GM21515 (cell line): Measurements from ENCODE around the gene FAM229B.
A peak's percentile ranks its signal among the peaks of the same experiment; 100 is the strongest.
"Not testable (repeated sequence)": the region's sequence is repeated elsewhere in the genome, so short reads cannot be mapped to it uniquely, and the experiment has no call there.

ENCODE experiments used
- ATAC-seq: cut with Tn5 transposase; IDR thresholded peaks from one replicate; pipeline ENCODE4 v1.9.1; 2021; ENCODE audit not compliant: unreplicated experiment

The FAM229B gene, protein sequence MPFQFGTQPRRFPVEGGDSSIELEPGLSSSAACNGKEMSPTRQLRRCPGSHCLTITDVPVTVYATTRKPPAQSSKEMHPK

DNA sequence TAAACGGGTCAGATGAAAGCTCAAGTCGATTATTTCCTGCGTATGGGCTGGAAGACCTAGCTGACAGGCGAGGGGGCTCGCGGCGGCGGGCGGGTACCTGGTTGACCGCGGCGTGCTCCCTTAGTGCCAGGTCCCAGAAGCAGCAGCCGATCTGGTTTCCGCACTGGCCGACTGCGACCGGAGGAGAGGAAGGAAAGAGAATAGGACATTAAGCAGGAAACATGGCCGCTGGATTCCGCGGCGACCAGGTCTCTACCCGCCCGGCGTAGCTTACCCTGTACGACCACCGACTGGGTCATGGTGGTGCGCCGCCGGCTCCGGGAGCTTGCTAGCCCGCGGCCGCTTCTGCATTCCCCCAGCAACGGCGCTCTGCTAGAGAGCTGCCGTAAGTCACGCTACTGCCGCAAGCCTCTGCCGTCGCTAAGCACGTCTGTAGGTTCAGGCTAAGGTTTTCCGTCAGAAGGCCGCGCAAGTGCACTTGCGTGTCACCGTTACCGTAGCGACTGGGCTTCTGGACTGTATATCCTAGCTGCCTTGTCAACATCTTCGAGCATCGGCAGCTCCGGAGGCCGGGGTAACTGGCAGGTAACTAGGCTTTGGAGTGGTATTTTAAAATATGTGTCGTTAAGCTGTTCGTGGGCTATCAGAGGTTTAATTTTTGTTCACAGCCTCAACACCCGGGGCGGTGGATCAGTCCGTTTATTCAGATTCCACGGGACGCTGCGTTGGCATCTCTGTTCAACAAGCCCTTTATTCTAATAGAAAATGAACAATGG lies at the start of gene FAM229B, which contains the start of gene TUBE1:
TSS of gene FAM229B (plus strand) at position 456 of the 776 bp plus-strand sequence. CDS start 11,693 bp downstream, outside the sequence.
TSS of gene TUBE1 (minus strand) at position 347 of the 776 bp plus-strand sequence. CDS start at position 299, 48 bp downstream.
- peak; percentile 97 for ATAC-seq

DNA sequence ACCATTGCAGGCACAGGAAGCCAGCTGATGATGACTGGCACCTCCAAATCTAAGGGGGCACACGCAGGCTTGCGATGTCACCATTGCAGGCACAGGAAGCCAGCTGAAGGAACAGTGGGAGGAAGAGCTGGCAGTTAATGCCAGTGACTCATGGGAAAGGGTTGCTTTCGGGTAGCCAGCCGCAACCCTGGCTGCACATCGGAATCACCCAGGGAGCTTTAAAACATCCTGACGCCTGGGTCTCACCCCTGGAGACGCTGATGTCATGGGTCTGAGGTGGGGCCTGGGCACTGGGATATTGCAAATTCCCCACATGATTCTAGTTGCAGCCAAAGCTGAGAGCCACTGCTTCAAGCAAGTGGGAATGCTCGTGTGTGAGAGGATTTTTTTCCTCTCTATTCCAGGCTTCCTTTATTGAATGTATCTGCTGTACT lies 49.6 kb upstream of the FAM229B start:
- ATAC-seq: no peak

DNA sequence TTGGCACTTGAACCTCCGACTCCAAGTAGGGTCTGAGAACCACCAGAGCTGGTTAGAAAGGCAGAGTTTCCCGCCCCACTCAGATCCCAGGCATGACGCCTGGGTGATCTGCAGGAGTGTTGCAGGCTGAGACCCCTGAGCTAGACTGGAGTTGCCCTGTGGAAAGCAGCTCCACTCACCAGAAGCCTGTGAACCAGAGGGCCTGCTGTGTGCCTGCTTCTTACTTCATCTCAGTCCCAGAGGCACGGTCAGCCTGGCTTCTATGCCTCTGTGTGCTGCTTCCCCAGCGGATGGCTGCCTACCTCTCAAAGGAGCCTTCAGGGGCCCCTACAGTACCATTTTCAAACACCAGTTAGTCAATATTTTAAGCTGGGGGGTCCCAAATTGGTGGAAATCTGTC lies 49.1 kb upstream of the FAM229B start:
- ATAC-seq: no peak

DNA sequence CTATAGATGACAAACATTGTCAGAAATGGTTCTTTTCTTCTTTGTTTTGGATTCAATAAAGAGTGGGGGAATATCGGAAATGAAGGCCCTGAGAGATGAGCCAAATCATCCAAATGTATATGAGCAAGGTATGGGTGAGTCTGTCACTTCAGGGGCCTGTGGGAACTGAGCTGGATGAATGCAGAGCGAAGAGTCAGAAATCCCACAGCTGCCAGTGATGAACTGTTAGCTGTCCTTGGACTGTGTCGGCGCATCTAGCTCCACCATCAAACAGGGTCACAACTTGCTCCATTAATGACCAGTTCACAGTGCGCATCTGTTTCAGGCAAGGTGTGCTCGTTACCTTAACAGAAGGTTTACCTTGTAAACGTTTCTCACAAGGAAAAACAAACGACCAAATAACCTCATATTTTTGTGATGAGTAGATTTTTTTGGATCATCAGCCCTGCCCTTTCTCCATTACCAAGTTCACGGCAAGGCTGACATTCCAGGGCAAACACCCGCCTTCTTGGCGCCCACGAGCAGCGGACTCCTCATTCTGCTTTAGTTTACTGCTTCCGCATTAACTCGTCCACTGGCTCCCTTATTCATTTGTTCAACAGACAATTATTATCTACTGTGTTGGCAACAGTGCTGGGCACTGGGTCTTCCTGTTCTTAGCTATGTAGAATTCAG lies 48.5 kb upstream of the FAM229B start:
- ATAC-seq: no peak

DNA sequence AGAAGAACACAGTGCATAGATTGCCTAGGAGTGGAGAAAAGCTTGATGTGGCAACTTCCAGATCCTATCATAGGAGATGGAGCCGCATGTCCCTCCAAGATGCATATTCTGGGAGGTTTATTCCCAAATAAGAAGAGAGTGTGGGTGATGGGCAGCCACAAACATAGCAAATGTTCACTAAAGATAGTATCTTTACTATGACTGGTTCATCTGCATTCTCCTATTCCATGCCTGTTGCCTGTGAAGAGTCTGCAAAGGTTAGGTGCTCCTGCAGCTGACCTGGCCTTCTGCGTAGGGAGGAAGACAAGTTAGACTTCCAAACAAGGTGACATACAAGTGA lies 48.0 kb upstream of the FAM229B start:
- ATAC-seq: no peak

DNA sequence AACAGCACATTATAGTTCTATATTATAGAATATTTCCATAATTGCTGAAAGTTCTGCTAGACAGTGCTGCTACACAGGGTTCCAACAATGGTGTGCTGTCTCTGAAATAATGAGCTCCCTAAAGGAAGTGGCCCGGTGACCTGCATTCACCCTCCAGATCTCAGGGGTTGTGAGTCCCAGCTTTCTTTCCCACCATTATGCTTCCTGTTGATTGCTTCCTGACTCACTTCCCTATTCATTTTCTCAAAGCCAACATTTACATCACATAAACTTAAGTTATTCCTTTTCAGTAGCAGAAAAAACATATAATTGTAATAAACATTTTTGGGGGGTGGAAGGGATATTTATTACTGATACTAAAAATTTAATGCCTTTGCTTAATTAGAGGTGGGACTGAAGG lies 46.4 kb upstream of the FAM229B start:
- ATAC-seq: no peak

DNA sequence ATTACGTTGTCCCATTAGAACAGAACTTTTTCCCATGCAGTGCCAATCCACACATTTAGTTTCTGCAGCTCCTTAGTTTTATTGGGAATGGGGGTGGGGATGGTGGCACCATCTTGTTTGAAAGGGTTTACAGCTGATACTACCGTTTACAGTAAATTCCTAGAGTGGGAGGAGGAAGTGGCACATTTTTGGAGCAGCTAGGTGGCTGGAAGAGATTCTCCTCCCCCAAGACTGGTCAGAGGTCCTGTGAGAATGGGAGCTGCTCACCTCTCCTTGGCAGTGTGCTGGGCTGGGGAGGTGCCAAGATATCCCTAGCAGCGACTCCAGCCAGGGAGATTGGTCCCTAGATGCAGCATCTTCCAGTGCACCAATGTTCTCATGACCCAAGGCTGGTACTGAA lies 45.9 kb upstream of the FAM229B start:
- ATAC-seq: no peak

DNA sequence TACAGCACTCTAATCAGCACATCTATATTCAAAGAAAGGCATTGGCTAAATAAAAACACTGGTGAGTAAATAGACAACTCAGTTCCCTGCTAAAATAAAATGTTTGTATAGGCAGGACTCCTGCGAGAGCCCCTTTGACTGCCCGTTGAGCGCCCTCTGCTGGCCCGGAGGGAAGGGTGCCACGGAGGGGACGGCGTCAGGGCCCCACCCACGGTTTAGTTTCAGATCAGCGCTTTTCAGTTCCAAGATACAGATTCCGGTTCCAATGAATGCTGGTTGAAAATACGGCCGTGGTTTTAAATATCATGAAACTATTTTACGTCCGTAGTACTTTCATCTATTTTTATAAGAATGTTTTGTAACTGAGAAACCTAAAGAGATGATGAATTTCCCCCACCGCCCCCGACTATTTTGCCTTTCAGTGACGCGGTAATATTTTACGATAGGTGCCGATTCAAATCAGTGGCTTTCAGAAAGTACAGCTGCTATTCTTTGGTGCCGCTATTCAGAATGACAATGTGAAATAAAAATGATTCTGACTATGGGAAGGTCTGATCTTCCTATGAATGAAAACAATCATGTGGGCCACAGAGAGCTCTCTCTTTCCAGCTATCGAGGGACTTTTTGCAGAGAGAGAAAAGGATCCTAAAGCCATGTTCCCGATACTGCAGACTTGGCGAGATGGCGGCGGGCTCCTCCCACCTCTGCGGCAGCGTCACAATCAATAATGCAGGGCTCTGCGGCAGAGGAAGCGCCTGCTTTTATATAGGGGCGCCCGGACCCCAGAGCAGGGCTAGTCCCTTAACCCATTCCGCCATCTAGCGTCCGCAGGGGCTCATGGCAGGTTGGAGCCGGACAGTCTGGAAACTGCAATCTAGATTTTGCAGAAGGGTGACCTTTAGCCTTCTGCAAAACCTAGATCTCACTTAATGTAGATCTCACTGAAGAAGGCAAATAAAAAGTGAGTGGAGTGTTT lies 44.1 kb upstream of the FAM229B start:
- peak; percentile 91 for ATAC-seq

DNA sequence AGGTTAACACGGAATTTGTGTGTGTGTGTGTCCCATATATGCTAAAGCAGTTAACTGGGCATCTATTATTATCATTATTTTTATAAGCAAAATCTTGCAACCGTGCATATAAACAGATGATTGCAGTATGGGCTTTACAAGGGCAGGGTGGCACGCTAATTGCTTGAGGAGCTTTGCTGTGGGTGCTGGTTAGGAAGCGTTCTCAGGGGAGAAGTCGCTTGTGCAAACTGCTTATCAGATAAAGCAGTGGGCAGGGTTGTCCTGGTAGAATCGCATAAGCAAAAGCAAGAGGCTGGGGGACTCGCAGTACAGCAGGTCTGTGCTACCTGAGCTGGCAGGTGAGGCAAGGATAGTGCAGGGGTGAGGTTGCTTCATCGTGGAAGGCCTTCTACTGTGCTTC lies 43.2 kb upstream of the FAM229B start:
- no peak for ATAC-seq

DNA sequence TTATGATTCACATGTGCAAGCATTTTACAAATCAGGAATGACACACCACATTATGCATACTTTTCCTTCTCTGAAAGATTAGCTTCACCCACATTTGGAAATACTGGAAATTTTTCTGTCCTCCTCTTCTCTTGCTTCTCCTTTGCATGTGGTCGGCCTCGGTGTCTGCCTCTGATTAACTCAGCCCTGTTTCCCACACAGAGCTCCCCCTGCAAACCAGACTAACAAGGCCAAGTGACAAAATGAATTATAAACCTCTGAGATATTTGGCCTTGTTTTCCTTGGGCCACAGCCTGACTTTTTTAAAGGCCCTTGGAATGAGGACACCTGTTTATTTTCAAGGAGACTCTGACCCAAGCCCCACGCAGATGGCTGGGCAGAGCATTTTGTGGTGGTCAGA lies 42.5 kb upstream of the FAM229B start:
- ATAC-seq: no peak

DNA sequence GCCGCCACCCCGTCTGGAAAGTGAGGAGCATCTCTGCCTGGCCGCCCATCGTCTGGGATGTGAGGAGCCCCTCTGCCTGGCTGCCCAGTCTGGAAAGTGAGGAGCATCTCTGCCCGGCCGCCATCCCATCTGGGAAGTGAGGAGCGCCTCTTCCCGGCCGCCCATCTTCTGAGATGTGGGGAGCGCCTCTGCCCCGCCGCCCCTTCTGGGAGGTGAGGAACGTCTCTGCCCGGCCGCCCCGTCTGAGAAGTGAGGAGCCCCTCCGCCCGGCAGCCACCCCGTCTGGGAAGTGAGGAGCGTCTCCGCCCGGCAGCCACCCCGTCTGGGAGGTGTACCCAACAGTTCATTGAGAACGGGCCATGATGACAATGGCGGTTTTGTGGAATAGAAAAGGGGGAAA lies 39.9 kb upstream of the FAM229B start:
- ATAC-seq: not testable (repeated sequence)

DNA sequence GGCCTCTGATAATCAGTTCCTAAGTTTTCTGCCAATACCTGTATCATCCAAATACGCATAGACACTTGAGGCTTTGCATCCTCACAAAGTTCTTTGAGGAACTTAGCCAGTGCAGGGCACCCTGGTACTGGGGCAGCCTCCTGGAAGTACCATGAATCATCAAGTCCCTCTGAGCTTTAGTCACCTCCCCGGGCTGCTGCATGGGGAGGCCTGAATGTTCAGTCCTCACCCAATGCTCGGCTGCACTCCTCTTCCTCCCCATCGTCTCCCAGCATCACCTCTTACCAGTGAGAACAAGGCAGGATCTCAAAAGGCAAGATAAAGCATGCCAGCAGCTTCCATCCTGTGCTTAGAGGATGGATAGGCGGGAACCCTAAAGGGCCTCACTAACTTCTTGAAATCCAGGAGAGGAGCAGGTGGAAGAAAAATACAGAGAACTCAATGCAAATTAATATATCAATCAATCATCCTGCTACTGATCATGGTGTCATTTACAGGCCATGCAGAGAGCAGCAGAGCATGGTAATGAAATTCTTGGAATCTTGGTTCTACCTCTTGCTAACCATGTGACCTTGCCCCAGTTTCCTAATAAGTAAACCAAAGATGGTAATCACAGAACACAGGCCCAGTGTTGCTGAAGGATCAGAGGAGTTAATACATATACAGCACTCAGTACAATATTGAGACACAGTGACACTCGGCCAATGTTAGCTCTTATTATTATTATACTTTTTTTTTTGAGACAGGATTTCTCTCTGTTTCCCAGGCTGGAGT lies 38.2 kb upstream of the FAM229B start:
- ATAC-seq: no peak

DNA sequence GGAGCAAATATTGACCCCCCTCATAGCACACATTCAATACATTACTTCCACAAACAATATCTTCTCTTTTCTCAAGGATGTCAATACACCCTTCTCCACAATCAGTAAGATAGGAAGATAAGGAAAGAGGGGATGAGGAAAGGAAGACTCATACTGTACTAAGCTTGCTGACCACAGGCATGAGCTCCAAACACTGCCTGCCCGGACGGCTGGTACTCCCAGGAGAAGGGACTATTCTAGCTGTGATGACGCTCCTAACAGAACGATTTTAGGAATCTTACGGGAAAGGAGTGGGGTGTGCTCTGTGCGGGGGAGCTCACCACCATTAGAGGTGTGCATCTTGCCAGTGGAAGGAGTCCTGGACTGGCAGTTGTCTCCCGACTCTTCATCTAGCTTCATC lies 37.4 kb upstream of the FAM229B start:
- ATAC-seq: no peak

DNA sequence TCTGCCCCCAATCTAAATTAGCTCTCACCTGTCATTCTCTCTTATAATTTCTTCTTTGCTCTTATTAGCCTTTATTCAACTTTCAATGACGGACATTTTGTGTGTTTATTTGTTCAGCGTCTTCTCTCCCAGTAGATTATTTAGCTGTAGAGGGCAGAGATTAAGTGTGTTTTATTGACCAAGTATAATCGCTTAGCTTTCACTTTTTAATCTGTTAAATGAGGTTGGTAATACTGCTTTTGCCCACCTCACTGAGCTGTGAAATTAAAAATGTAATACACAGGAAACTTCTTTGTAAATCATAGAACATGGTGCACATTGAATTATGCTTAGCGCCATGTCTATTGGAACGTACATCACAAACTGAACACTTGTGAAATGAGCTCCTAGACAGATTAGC lies 37.0 kb upstream of the FAM229B start:
- ATAC-seq: no peak

DNA sequence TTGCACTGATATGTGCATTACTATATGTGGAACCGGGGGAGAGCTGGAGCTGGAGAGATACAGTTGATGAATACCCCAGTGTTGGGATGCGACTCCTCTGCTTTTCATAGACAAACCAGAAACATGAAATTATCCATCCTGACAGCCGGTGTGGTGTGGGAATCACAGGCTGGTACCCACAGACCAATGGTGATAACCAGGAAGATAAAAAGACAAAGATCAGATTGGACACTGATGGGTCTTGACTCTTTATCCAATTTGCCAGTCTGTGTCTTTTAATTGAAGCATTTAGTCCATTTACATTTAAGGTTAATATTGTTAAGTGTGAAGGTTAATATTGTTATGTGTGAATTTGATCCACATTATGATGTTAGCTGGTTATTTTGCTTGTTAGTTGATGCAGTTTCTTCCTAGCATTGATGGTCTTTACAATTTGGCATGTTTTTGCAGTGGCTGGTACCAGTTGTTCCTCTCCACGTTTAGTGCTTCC lies 36.1 kb upstream of the FAM229B start:
- not testable (repeated sequence) for ATAC-seq

DNA sequence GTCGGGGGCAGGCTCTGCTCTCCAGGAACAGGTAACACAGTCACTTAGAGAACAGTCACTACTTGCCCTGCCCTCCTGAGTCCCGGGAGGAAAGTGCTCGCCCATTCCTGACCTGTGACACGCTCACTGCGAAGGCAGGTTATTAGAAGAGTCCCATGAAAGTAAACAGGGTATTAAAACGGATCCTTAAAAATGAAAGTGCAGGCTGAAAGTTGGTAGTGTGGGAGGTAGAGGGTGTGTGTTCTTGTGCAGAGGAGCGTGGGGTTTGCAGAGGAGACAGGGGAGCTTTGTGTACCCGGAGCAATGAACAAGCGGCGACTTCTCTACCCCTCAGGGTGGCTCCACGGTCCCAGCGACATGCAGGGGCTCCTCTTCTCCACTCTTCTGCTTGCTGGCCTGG lies 33.4 kb upstream of the FAM229B start, which contains the start of gene CCN6:
TSS of gene CCN6 (plus strand) at position 104 of the 400 bp plus-strand sequence. CDS start at position 358, 254 bp downstream.
- ATAC-seq: no peak

DNA sequence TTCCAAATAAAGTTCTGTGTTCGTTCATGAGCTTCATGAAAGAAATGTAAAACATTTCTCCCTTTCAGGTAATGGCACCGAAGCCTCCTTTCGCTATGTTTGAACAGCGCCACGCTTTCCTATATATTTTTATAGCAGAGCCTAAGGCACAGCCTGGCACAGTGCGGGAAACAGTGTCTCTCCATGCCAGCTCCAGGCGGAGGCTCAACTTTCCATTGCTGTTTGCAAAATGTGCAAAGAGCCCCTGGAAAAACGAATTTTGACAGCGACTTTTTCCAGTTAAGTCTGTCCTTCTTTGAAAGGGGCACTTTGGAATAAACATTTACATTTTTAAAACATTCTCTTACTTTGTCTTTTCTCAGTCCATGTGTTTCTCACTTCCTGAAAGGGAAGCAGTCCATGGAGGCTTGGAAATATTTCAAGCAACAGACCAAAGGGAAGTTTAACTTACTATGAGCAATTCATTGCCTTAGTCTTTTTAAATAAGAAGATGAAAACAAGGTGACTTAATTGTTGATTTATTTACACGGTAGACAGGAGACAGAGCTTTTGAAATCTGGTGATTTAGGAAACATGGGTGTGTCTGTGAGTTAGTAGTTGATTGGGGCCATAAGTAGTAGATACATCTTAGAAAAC lies 32.7 kb upstream of the FAM229B start:
- ATAC-seq: no peak

DNA sequence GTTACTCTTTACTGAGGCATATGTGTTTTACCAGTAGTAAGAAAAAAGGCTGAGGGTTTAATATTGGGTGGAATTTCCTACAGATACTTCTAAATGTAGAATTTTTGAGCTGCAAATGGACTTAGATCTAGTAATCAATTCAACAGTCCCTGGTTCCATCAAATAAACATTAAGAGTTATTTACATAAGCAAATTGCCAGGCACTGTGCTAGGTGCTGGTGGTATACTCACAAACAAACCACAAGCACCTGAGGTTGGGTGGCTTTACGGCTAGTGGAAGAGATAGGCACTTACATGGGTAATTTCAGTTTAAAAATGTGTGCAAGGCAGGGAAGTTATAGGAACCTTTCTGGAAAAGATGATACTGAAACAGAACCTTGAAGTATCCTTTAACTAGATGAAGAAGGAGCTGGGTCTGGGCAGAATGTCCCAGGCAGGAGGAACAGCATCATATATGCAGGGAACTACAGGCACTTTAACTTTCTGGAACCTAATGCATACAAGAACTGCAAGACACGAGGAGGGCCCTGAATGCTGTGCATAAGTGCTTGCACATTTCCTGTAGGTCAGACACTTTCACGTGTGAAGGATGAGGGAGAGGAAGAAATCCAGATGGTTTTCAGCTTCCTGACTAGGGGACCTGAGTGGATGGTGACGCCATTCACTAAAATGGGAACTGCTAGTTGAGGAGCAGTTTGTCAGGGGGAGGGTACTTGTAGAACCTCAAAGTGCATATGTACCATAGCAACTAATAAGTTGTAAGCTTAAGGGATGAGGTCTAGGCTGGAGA lies 29.0 kb upstream of the FAM229B start:
- ATAC-seq: no peak

DNA sequence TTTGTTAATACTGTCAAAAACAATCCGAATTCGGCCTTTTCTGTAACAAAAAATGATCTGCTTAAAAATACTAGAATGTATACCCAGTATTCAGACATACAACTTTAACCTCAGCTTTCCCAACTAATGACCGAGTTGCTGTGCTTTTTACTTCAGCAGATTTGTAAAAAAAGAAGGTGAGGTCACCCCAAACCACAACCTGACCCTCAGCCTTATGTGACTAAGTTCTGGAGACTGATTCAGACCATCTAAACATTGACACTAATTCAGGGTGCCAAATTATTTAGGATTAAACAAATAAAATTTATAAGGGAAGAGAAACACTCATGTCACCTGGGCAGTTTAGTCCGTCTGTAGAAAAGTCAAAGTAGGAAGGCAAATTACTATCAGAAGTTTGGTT lies 25.8 kb upstream of the FAM229B start:
- no peak for ATAC-seq
